GM12873 (cell line): Measurements from ENCODE around the gene CLDN10.

Source experiments
- CTCF ChIP-seq: IDR thresholded peaks from 2 replicates; pipeline ENCODE4 v1.5.1; 2012; ENCODE audit warnings: low read depth, mild to moderate bottlenecking, moderate library complexity, low read length, control low read depth; ENCODE audit not compliant: insufficient read depth; ENCODE audit errors: missing control alignments

Gene CLDN10

DNA sequence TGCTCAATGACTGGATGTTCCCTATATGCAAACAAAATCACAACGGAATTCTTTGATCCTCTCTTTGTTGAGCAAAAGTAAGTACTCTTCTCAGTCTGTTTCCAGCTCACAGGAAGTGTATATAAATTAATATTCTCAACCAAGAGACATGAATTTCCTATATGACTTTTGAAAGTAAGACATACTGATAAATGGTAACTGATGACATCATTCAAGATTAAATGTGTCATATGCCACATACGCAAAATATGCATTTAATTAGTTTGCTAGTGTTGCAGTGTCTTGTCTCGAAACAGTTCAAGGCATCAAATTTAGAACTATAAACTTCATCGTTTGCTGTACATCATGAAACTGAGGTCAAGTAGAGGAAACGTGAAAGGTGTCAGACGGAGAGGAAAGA lies 7.9 kb downstream of the CLDN10 start:
- no peak for TF ChIP-seq CTCF

GRCh38 chr13:95564091-95564490 lies 11.6 kb downstream of the CLDN10 start:
- no peak for TF ChIP-seq CTCF

DNA sequence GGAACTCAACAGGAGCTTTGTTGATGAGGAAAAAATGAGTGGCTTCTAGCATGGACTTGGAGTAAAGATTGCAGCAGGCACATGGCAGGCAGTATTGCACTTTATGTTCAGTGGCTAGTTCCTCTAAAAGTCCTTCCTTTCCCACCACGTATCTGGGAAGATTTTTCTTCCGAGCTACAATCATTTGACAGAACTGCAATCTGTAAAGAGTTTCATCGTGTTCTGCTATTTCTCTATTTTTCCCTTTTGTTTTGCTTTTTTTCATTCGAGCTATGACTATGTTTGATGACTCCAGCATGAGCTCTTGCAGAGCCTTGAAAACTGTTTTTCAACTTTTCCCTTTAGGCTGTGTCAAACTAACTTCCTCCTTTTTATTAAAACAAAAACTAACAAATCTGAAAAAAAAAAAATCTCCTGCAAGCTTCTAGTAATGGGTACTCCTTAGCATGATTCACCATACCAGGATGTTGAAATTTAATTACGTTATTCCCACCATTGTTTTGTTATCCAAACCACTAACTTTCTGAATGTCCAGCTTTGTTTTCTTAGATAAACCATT lies 12.3 kb downstream of the CLDN10 start:
- no peak for TF ChIP-seq CTCF

GRCh38 chr13:95568131-95568530 lies 15.6 kb downstream of the CLDN10 start:
- TF ChIP-seq CTCF = no peak

DNA sequence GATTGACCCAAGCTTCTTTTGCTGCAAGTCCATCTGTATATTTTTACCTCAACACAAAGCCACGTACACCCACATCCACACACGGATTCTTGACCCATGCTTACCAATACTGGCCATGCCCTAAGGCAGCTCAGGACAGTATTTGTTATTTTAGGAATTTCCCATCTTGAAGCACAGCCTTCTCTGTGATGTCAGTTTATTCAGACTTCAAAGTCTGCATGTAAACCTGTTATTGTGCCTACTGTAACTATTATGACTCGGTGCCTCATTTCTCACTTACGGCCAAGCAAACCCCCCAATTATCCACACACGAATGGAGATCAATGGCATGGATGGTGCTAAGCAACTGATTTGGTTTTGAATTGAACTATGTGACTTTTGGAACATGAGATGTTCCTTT lies 17.5 kb downstream of the CLDN10 start:
- no peak for TF ChIP-seq CTCF

- TF ChIP-seq CTCF = no peak
Measured at GRCh38 chr13:95571941-95572340, 19.4 kb downstream of the CLDN10 start.

- no peak for TF ChIP-seq CTCF
Measured at GRCh38 chr13:95573221-95573620, 20.7 kb downstream of the CLDN10 start.

DNA sequence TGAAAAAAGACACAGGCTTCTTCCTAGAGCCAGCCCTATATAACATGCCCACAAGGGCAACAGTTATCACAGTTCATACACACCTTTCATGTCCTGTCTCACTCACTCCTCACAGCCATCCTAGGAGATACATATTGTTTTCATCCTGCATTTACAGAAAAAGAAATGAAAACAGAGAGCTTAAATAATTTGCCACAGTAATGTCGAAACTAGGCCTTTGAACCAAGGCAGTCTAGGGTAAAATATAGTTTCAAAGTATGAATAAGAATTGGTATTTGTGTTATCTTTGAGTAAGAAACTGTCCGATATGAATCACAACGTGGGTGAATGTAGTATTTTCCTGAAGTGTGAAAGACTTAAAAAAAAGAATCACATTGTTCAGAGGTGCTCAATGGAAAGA lies 26.8 kb downstream of the CLDN10 start:
- no peak for TF ChIP-seq CTCF
